Activated CD8-positive, alpha-beta memory T cell treated with anti-CD3 and anti-CD28 coated beads, Interleukin-2, amount 50 U/mL, for 4 hours (primary cell): ENCODE results near the gene RAD21L1.
"Not testable (repeated sequence)": the region's sequence is repeated elsewhere in the genome, so short reads cannot be mapped to it uniquely, and the experiment has no call there.

ENCODE experiments used
- DNase-seq: peaks from one replicate; pipeline ENCODE4 v3.0.0-alpha.2; 2020

Gene RAD21L1

GRCh38 chr20:1232286-1233111 lies 6.7 kb downstream of the RAD21L1 start:
- no peak for DNase-seq

GRCh38 chr20:1240549-1240948 lies 14.7 kb downstream of the RAD21L1 start:
- DNase-seq: no peak

- DNase-seq: no peak
These were observed 15.6 kb downstream of the RAD21L1 start for GRCh38 chr20:1241456-1241855.

GRCh38 chr20:1242099-1242498 lies 16.3 kb downstream of the RAD21L1 start:
- DNase-seq: no peak

GRCh38 chr20:1242530-1242929 lies 16.7 kb downstream of the RAD21L1 start:
- DNase-seq: no peak

GRCh38 chr20:1245578-1245977 lies 19.7 kb downstream of the RAD21L1 start:
- no peak for DNase-seq

- DNase-seq: no peak
These were observed 21.8 kb downstream of the RAD21L1 start for GRCh38 chr20:1247689-1248088.

- DNase-seq: not testable (repeated sequence)
These were observed 24.4 kb downstream of the RAD21L1 start for GRCh38 chr20:1250282-1250681.

GRCh38 chr20:1252416-1252815 lies 26.6 kb downstream of the RAD21L1 start:
- no peak for DNase-seq

- no peak for DNase-seq
These were observed 28.4 kb downstream of the RAD21L1 start for GRCh38 chr20:1254254-1254653.

GRCh38 chr20:1255675-1256074 lies 29.8 kb downstream of the RAD21L1 start:
- no peak for DNase-seq

- DNase-seq: no peak
These were observed 38.0 kb downstream of the RAD21L1 start for GRCh38 chr20:1263853-1264252.

- no peak for DNase-seq
These were observed 38.9 kb downstream of the RAD21L1 start for GRCh38 chr20:1264727-1265126.

GRCh38 chr20:1265226-1265915 lies 39.5 kb downstream of the RAD21L1 start:
- no peak for DNase-seq

GRCh38 chr20:1265916-1266166 lies 40.0 kb downstream of the RAD21L1 start:
- DNase-seq: no peak

- peak; percentile 68 for DNase-seq
These were observed 40.5 kb downstream of the RAD21L1 start, which contains the start of gene SNPH for GRCh38 chr20:1266167-1266973. SNPH (plus strand) TSS chr20:1266294; CDS start chr20:1296240, 29,946 bp downstream.

GRCh38 chr20:1267161-1267560 lies 41.3 kb downstream of the RAD21L1 start:
- DNase-seq: no peak

GRCh38 chr20:1267809-1268374 lies 42.0 kb downstream of the RAD21L1 start:
- DNase-seq: no peak

GRCh38 chr20:1269235-1269634 lies 43.4 kb downstream of the RAD21L1 start:
- no peak for DNase-seq

GRCh38 chr20:1269850-1270249 lies 44.0 kb downstream of the RAD21L1 start:
- DNase-seq: no peak

GRCh38 chr20:1272368-1273100 lies 46.7 kb downstream of the RAD21L1 start:
- no peak for DNase-seq

GRCh38 chr20:1273366-1273765 lies 47.5 kb downstream of the RAD21L1 start:
- no peak for DNase-seq
